Fibroblast of lung (primary cell): Measurements from ENCODE around the gene GZMM.

Experiments
- EZH2 ChIP-seq: IDR thresholded peaks from 2 replicates; pipeline ENCODE4 v1.5.1; 2012; ENCODE audit warnings: low read length, control low read depth, mild to moderate bottlenecking; ENCODE audit errors: missing control alignments
- TF ChIP-seq, protein P1 (sequence below), 2 donors: IDR thresholded peaks in 1 of 2; conservative IDR thresholded peaks in 1 of 2; 1 replicate in 1 of 2; 2 replicates in 1 of 2; pipeline ENCODE4 v1.5.1; 2011 to 2012; ENCODE audit warnings: low read length in 2 of 2, control low read depth in 1 of 2, inconsistent platforms in 1 of 2, low read depth in 1 of 2, mild to moderate bottlenecking in 1 of 2

DNA sequence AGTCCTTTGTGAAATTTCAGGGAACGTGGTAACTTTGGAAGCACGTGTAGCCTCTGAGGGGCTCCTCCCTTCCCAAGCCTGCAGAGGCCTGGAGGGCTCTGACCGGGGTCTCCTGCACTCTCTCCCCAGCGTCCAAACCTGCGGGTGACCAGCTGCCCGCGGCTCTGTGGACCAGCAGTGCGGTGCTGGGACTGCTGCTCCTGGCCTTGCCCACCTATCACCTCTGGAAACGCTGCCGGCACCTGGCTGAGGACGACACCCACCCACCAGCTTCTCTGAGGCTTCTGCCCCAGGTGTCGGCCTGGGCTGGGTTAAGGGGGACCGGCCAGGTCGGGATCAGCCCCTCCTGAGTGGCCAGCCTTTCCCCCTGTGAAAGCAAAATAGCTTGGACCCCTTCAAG lies 39.2 kb upstream of the GZMM start:
- no peak for TF ChIP-seq EZH2
- TF ChIP-seq, protein P1, sequence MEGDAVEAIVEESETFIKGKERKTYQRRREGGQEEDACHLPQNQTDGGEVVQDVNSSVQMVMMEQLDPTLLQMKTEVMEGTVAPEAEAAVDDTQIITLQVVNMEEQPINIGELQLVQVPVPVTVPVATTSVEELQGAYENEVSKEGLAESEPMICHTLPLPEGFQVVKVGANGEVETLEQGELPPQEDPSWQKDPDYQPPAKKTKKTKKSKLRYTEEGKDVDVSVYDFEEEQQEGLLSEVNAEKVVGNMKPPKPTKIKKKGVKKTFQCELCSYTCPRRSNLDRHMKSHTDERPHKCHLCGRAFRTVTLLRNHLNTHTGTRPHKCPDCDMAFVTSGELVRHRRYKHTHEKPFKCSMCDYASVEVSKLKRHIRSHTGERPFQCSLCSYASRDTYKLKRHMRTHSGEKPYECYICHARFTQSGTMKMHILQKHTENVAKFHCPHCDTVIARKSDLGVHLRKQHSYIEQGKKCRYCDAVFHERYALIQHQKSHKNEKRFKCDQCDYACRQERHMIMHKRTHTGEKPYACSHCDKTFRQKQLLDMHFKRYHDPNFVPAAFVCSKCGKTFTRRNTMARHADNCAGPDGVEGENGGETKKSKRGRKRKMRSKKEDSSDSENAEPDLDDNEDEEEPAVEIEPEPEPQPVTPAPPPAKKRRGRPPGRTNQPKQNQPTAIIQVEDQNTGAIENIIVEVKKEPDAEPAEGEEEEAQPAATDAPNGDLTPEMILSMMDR (conservative IDR thresholded peaks at IDR 0.05 in 1 of 2, IDR thresholded peaks at IDR 0.05 in 1 of 2; ENCODE audit: low read depth in 1 of 2, low read length in 2 of 2), result no peak
